ENCODE data around the gene STXBP5. TPM values are rescaled to one million over a fixed set of nuclear protein-coding genes. Genes with fewer than 3 reads are reported as not detected.

The STXBP5 gene
- total RNA-seq, 1 experiment from 2014 or later = 11.6 TPM

DNA sequence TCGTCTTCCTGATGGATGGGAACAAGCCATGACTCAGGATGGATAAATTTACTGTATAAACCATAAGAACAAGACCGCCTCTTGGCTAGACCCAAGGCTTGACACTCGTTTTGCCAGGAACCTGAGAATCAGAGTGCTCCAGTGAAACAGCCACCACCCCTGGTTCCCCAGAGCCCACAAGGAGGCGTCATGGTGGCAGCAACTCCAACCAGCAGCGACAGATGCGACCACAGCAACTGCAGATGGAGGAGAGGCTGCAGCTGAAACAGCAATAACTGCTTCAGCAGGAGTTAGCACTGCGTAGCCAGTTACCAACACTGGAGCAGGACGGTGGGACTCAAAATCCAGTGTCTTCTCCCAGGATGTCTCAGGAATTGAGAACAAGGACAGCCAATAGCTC, 203.4 kb downstream of the STXBP5 start:
- Histone ChIP-seq H2AK5ac (ENCODE audit: insufficient read length, low read length) (no peak overlapping the region), H3K23ac (ENCODE audit: insufficient read length, low read depth, low read length) (no peak overlapping the region), H2BK5ac (ENCODE audit: insufficient read length, low read length) (no peak overlapping the region), H2AFZ (ENCODE audit: low read length) (no peak overlapping the region), H4K20me1 (ENCODE audit: control insufficient read depth, insufficient read depth, insufficient read length) (no peaks in the 10 kb centered on the region), H3K23me2 (ENCODE audit: insufficient read length, low read depth, low read length, poor library complexity, severe bottlenecking) (no peaks in the 10 kb centered on the region), H3K4ac (ENCODE audit: low read depth, low read length) (no peak overlapping the region), H4K8ac (replicated peaks; ENCODE audit: insufficient read length, low read depth, low read length) (no peak overlapping the region), H3K9ac (ENCODE audit: extremely low read depth, insufficient read length, low read length) (no peak overlapping the region), H3K79me2 (ENCODE audit: insufficient read depth, low read length) (no peaks in the 10 kb centered on the region), H3K56ac (ENCODE audit: insufficient read length, low read depth, low read length) (no peak overlapping the region), H2BK120ac (ENCODE audit: low read depth, low read length, poor library complexity, severe bottlenecking) (no peak overlapping the region), H3K79me1 (ENCODE audit: insufficient read depth, low read depth, low read length, poor library complexity, severe bottlenecking) (no peaks in the 10 kb centered on the region), H3K18ac (ENCODE audit: insufficient read length, low read depth, low read length) (no peak overlapping the region), H3K4me1 (ENCODE audit: insufficient read depth, low read length) (no peaks in the 10 kb centered on the region), H4K5ac (ENCODE audit: insufficient read length, low read depth, low read length) (no peak overlapping the region), H2BK20ac (ENCODE audit: low read depth, low read length, poor library complexity, severe bottlenecking) (no peak overlapping the region), H3K27me3 (ENCODE audit: insufficient read depth, low read length) (no peaks in the 10 kb centered on the region), H3K27ac (ENCODE audit: insufficient read length, low read depth, low read length) (no peak overlapping the region), H2BK12ac (ENCODE audit: insufficient read length, low read depth, low read length) (no peak overlapping the region), H3K4me2 (ENCODE audit: insufficient read depth, insufficient read length, low read length) (no peak overlapping the region), H3K14ac (ENCODE audit: insufficient read depth, low read length) (no peak overlapping the region; the same call in 1 of the 2 replicates), H3K9me3 (ENCODE audit: control insufficient read depth, low read depth, low read length) (no peaks in the 10 kb centered on the region), H3T11ph (ENCODE audit: low read length) (no peak overlapping the region), H2BK15ac (ENCODE audit: low read depth, low read length) (no peak overlapping the region), H4K91ac (ENCODE audit: insufficient read length, low read depth, low read length) (no peak overlapping the region)
- no peaks in the 10 kb centered on the region; a peak in 1 of 7 replicates for H3K36me3 Mint-ChIP-seq (ENCODE audit: insufficient read depth in 1 of 3, low read depth in 3 of 3)
- peak; percentile 51 for DNase-seq
- peaks cover 7% of the 10 kb centered on the region for H3K27me3 Mint-ChIP-seq (ENCODE audit: low read depth)
- H3K27ac Mint-ChIP-seq = no peak overlapping the region
- WGBS (ENCODE audit: extremely low coverage, insufficient read length, low lambda C conversion rate) = no CpG with 5 or more reads among the region's 8 CpGs
- peak; percentile 46; the same call in 2 of the 3 replicates for TF ChIP-seq CTCF (conservative IDR thresholded peaks at IDR 0.05)
- no peak overlapping the region for H3K4me3 Mint-ChIP-seq
- peaks cover 4 to 6% of the 10 kb centered on the region in 2 experiments; a peak in 4 of 5 replicates for H3K9me3 Mint-ChIP-seq
- no peaks in the 10 kb centered on the region for H3K4me1 Mint-ChIP-seq

Measured in H9 (cell line).